ENCODE data around the gene P4HB.

GRCh38 chr17:81859906-81860755 lies at the start of gene P4HB:
- no peak for TF ChIP-seq POLR2A (IDR thresholded peaks at IDR 0.05)
- TF ChIP-seq CTCF (IDR thresholded peaks at IDR 0.05): no peak

Data from breast epithelium (tissue), 3 donors.